ENCODE results near the gene MAPK6. TPM values are rescaled to one million over a fixed set of nuclear protein-coding genes. Genes with fewer than 3 reads are reported as not detected.

Gene MAPK6
- total RNA-seq, 3 donors from 2014 or later: 47.6 to 86.8 (median 73.9) TPM

GRCh38 chr15:52105846-52106245, 86.8 kb downstream of the MAPK6 start:
- TF ChIP-seq CTCF (IDR thresholded peaks at IDR 0.05): no peak
- intact Hi-C loops (cut with DNase I, micrococcal nuclease): no loop called here
- no peaks in the 10 kb centered on the region for H3K4me1 ChIP-seq (ENCODE audit: low read depth)
- ATAC-seq: no peak
- no peak for DNase-seq
- no peaks in the 10 kb centered on the region for H3K36me3 ChIP-seq (ENCODE audit: low read depth)
- H3K4me3 ChIP-seq: no peak overlapping the region
- no peaks in the 10 kb centered on the region for H3K9me3 ChIP-seq

- no peak overlapping the region for H3K4me3 ChIP-seq
- no peak for TF ChIP-seq CTCF (IDR thresholded peaks at IDR 0.05)
- intact Hi-C loops (cut with DNase I, micrococcal nuclease): no loop called here
- H3K36me3 ChIP-seq (ENCODE audit: low read depth): no peaks in the 10 kb centered on the region
- DNase-seq (no peak), ATAC-seq (no peak)
- peaks cover under 1% of the 10 kb centered on the region for H3K4me1 ChIP-seq (ENCODE audit: low read depth)
- no peaks in the 10 kb centered on the region for H3K9me3 ChIP-seq
Measured at GRCh38 chr15:52106641-52107040, 87.6 kb downstream of the MAPK6 start.

- intact Hi-C loops (cut with DNase I, micrococcal nuclease): no loop called here
- Histone ChIP-seq H3K36me3 (ENCODE audit: low read depth) (no peaks in the 10 kb centered on the region), H3K4me1 (ENCODE audit: low read depth) (peaks cover 5% of the 10 kb centered on the region), H3K9me3 (no peaks in the 10 kb centered on the region), H3K4me3 (no peak overlapping the region)
- no peak for TF ChIP-seq CTCF (IDR thresholded peaks at IDR 0.05)
- no peak for DNase-seq
- ATAC-seq: no peak
Measured at GRCh38 chr15:52107238-52107637, 88.2 kb downstream of the MAPK6 start.

GRCh38 chr15:52109559-52110451, 90.8 kb downstream of the MAPK6 start:
- Histone ChIP-seq H3K36me3 (ENCODE audit: low read depth) (no peaks in the 10 kb centered on the region), H3K4me3 (no peak overlapping the region), H3K4me1 (ENCODE audit: low read depth) (peaks cover 5% of the 10 kb centered on the region), H3K9me3 (no peaks in the 10 kb centered on the region)
- no peak for TF ChIP-seq CTCF (IDR thresholded peaks at IDR 0.05)
- no peak for ATAC-seq
- DNase-seq: no peak
- intact Hi-C loops (cut with DNase I, micrococcal nuclease): no loop called here

- intact Hi-C loops (cut with DNase I, micrococcal nuclease): no loop called here
- ATAC-seq (no peak), DNase-seq (no peak)
- TF ChIP-seq CTCF (IDR thresholded peaks at IDR 0.05): no peak
- H3K9me3 ChIP-seq: no peaks in the 10 kb centered on the region
- H3K4me3 ChIP-seq: no peak overlapping the region
- H3K4me1 ChIP-seq (ENCODE audit: low read depth): peaks cover 11% of the 10 kb centered on the region
- no peaks in the 10 kb centered on the region for H3K36me3 ChIP-seq (ENCODE audit: low read depth)
Measured at GRCh38 chr15:52111517-52112202, 92.6 kb downstream of the MAPK6 start.
